Tongue (tissue), 2 donors: Measurements from ENCODE around the gene CCBE1. TPM values are rescaled to one million over a fixed set of nuclear protein-coding genes. Genes with fewer than 3 reads are reported as not detected.

Experiments
- DNase-seq: peaks from one replicate; pipeline ENCODE4 v3.0.0-alpha.2; 2015
- total RNA-seq: library from RNA; depleted of rRNA; stranded (reverse); fragments of >200 nt; gene quantifications from one replicate; pipeline ENCODE4 v1.2.3, GENCODE V29; 2014

Gene CCBE1
- total RNA-seq, 1 donor from 2014 or later: 5.3 TPM

DNA sequence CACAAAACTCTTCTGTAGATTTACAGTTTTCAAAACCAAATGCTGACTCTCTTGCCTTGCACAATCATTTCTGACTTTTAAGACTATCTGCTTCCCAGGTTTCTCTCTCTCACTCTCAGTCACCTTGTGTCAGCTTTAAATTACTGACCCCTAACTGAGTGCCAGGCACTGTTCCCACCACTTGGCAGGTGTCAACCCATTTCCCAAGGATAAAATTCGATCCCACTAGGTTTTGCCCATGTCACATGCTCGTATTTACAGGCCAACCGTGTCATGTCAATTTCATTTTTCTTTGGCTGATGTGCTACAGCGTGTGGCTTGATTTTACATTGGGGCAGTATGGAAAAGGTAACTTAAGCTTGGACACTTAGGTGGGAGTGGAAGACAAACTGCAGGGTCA is 312.0 kb downstream of the CCBE1 start:
- DNase-seq: no peak

DNA sequence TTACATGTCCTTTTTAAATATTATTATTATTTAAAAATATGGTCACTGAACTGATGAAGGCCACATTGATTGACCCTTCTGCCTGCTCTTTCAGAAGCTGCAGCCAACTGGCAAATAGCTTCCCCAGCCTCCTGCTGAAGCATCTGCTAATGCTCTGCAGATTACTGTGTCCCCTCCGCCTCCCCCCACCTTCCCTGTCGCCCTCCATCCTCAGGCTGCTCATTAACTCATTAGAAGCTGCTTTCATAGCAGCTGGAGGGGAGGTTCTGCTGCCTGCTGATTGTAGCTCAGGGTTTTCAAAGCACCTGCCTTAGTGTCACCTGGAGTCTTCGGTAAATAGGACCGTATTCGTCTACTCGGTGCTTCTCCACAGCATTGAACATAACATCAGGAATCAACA is 313.4 kb downstream of the CCBE1 start:
- DNase-seq: no peak

DNA sequence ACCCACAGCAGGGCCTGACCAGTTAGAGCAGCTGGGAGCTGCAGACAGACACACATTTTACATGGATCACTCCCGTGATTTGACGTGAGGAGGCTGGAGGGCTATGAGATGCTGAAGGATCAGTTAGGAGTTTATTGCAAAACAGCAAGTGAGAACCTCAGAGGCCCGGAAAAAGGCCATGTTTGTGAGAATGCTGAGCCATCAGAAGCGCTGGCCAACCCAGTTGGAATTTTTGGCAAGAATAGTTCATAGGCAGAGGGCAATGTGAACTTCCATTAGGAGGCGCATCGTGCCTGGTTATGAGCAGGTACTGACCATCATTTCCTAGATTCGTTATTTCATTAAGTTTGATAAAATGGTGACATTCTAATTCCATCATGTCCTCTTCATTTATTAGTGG is 314.8 kb downstream of the CCBE1 start:
- DNase-seq: no peak

DNA sequence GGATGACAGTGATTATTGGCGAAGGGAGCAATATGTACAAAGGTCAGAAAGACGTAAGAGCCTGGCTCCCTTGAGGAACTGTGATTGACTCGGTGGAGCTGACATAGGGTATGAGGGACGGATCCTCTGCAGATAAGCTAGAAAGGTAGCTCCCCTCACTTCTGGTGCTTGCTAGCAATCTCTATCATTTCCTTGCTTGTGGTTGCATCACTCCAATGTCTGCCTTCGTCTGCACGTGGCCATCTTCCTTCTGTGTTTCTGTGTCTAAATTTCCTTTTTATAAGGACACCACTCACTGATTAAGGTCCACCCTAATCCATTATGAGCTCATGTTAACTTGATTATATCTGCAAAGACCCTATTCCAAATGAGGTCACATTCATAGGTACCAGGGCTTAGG is 315.3 kb downstream of the CCBE1 start:
- DNase-seq: no peak

Other genes starting within 250 kb of the CCBE1 start
- gene PMAIP1, start 202.6 kb upstream of the CCBE1 start, total RNA-seq: 15.7 TPM